Colonic mucosa (tissue), 4 donors: ENCODE data around the gene NPAS1. TPM values are rescaled to one million over a fixed set of nuclear protein-coding genes. Genes with fewer than 3 reads are reported as not detected.

Source experiments
- DNase-seq: peaks from one replicate; pipeline ENCODE4 v3.0.0-alpha.2; 2020
- H3K27ac ChIP-seq: fragments of 200-600 bp; one replicate; pipeline ENCODE4 v1.8.0; 2021
- H3K27me3 ChIP-seq: fragments of 200-600 bp; one replicate; pipeline ENCODE4 v1.8.0; 2021
- H3K36me3 ChIP-seq: fragments of 200-600 bp; one replicate; pipeline ENCODE4 v1.8.0; 2021
- H3K4me1 ChIP-seq: fragments of 200-600 bp; one replicate; pipeline ENCODE4 v1.8.0; 2021; ENCODE audit warnings: mild to moderate bottlenecking
- H3K4me3 ChIP-seq: fragments of 200-600 bp; one replicate; pipeline ENCODE4 v1.8.0; 2021
- H3K9ac ChIP-seq, 2 donors: one replicate each; pipeline ENCODE4 v1.7.0; 2013; ENCODE audit warnings: control low read depth in 2 of 2, low read depth in 2 of 2, low read length in 2 of 2
- H3K9me3 ChIP-seq: fragments of 200-600 bp; one replicate; pipeline ENCODE4 v1.8.0; 2021
- intact Hi-C: fragments of 100-400 bp; cut with DNase I; formaldehyde crosslinking; loops from one replicate; pipeline ENCODE4 v1.14.1; 2022
- total RNA-seq, 2 donors: library from RNA; stranded (reverse); fragmentation: NEBNext Ultra II Directional in 1 of 2; extraction: Animal tissue kit (Norgen Biotek cat#: 25700) in 1 of 2; gene quantifications; one replicate each; pipeline ENCODE4 v1.2.1, GENCODE V29; 2021
- TF ChIP-seq, protein P1 (sequence below): fragments of 200-600 bp; IDR thresholded peaks from one replicate; pipeline ENCODE4 v1.8.0; 2022; ENCODE audit warnings: antibody characterized with exemption, mild to moderate bottlenecking
- donor health status: healthy.
- donor health status: DM: no; HTN: no; CAD: no.
- donor health status: DM: no; HTN: no; CAD: no.

Gene NPAS1
- total RNA-seq, 2 donors from 2014 or later, result 0.35 to 0.64 TPM

DNA sequence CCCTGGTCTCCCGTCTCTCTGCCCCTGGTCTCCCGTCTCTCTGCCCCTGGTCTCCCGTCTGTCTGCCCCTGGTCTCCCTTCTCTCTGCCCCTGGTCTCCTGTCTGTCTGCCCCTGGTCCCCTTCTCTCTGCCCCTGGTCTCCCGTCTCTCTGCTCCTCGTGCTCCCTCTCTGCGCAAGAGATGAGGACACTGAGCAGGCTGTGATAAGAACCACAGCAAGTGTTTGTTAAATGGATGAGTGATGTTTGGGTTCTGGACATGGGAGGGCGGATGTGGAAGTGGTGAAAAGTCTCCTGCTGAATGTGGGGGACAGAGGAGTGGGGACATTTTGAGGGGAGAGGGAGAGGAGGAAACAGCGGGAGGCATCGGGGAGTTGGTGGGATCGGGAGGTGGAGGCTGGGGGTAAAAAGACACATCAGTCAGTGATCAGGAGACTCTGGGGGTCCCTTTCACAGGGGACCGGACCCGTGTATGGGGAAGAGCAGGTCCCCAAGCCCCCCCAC lies 8.0 kb downstream of the NPAS1 start:
- Histone ChIP-seq H3K4me3 (no peak overlapping the region), H3K9me3 (no peaks in the 10 kb centered on the region), H3K36me3 (no peaks in the 10 kb centered on the region), H3K4me1 (no peaks in the 10 kb centered on the region), H3K9ac (no peak overlapping the region), H3K27ac (no peak overlapping the region), H3K27me3 (peaks cover 31% of the 10 kb centered on the region)
- intact Hi-C loops, result no loop called here
- TF ChIP-seq, protein P1, sequence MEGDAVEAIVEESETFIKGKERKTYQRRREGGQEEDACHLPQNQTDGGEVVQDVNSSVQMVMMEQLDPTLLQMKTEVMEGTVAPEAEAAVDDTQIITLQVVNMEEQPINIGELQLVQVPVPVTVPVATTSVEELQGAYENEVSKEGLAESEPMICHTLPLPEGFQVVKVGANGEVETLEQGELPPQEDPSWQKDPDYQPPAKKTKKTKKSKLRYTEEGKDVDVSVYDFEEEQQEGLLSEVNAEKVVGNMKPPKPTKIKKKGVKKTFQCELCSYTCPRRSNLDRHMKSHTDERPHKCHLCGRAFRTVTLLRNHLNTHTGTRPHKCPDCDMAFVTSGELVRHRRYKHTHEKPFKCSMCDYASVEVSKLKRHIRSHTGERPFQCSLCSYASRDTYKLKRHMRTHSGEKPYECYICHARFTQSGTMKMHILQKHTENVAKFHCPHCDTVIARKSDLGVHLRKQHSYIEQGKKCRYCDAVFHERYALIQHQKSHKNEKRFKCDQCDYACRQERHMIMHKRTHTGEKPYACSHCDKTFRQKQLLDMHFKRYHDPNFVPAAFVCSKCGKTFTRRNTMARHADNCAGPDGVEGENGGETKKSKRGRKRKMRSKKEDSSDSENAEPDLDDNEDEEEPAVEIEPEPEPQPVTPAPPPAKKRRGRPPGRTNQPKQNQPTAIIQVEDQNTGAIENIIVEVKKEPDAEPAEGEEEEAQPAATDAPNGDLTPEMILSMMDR, result no peak
- no peak for DNase-seq

GRCh38 chr19:47028195-47028601 lies 8.6 kb downstream of the NPAS1 start:
- DNase-seq, result no peak
- TF ChIP-seq, protein P1, result no peak
- Histone ChIP-seq H3K9me3 (no peaks in the 10 kb centered on the region), H3K27ac (no peak overlapping the region), H3K9ac (no peak overlapping the region), H3K4me3 (no peak overlapping the region), H3K36me3 (no peaks in the 10 kb centered on the region), H3K27me3 (peaks cover 26% of the 10 kb centered on the region), H3K4me1 (no peaks in the 10 kb centered on the region)
- intact Hi-C loops, result no loop called here

GRCh38 chr19:47032171-47032811 lies 12.7 kb downstream of the NPAS1 start:
- intact Hi-C loops, result loop anchor here (10.0 kb wide), 1 partner anchor 93 kb away; no protein-coding TSS in a partner anchor
- Histone ChIP-seq H3K27ac (no peak overlapping the region), H3K9me3 (no peaks in the 10 kb centered on the region), H3K9ac (no peak overlapping the region), H3K27me3 (peaks cover 9% of the 10 kb centered on the region), H3K4me3 (no peak overlapping the region), H3K4me1 (no peaks in the 10 kb centered on the region), H3K36me3 (no peaks in the 10 kb centered on the region)
- TF ChIP-seq, protein P1, result peak; percentile 78
- DNase-seq, result peak; percentile 57

DNA sequence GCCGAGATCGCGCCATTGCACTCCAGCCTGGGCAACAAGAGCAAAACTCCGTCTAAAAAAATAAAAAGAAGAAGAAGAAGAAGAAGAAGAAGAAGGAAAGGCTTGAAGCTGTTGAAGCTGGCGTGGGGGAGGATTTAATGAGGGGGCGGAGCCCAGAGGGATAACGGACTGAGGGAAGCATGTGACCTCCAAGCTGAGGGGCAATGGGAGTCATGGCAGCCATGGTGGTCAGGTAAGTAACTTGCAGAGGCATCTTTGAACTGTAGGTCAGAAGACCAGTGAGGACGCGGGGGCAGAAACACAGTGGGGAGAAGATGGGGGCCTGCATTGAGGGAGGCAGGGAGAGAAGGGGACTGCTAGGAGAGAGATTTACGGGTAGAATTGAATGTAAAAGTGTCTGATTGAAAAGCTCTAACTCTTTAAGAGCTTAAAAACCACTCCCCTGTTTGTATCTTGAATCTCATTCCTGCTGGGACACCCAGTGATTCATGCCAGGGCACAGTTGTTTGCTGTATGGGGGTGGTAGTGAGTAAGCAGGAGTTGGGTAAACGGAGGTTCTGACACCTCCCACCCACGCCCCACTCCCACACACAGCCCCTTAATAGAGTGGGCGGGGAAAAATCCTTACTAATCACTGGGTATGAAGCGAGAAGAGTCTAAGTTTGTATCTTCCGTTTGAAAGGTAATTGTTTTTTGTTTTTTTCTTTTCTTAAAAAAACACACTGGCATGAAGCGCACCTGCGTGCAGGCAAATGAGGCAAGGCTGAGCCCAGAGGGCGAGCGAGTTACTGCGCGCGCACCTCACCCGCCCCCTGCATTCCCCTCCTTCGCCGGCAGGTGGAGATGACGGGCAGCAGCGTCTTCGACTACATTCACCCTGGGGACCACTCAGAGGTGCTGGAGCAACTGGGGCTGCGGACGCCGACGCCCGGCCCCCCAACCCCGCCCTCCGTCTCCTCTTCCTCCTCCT lies 15.8 kb downstream of the NPAS1 start:
- Histone ChIP-seq H3K9me3 (no peaks in the 10 kb centered on the region), H3K36me3 (no peaks in the 10 kb centered on the region), H3K27ac (peak overlapping the region; percentile 42), H3K27me3 (no peaks in the 10 kb centered on the region), H3K4me1 (no peaks in the 10 kb centered on the region), H3K4me3 (peak overlapping the region; percentile 38), H3K9ac (peak overlapping the region in 1 of 2 donors; percentile 77)
- intact Hi-C loops, result loop anchor here (10.0 kb wide), 1 partner anchor 89 kb away; no protein-coding TSS in a partner anchor
- DNase-seq, result peak; percentile 96
- TF ChIP-seq, protein P1, result peak; percentile 94

- Histone ChIP-seq H3K4me3 (peak overlapping the region; percentile 38), H3K36me3 (no peaks in the 10 kb centered on the region), H3K9ac (peak overlapping the region; percentile 36 to 77), H3K9me3 (no peaks in the 10 kb centered on the region), H3K4me1 (no peaks in the 10 kb centered on the region), H3K27me3 (no peaks in the 10 kb centered on the region), H3K27ac (peak overlapping the region; percentile 42)
- TF ChIP-seq, protein P1, result peak; percentile 6
- DNase-seq, result peak; percentile 78
- intact Hi-C loops, result loop anchor here (10.0 kb wide), 1 partner anchor 89 kb away; no protein-coding TSS in a partner anchor
Observed at GRCh38 chr19:47036097-47036651, 16.5 kb downstream of the NPAS1 start.
